K562 (cell line): ENCODE data around the gene MALAT1. TPM values are rescaled to one million over a fixed set of nuclear protein-coding genes. Genes with fewer than 3 reads are reported as not detected.
A peak's percentile ranks its signal among the peaks of the same experiment; 100 is the strongest.

Experiments used
- HEY1 ChIP-seq: fragments of 250-450 bp; sonication (Bioruptor Pico); IDR thresholded peaks from 2 replicates; pipeline ENCODE4 v1.5.0; 2020; ENCODE audit warnings: mild to moderate bottlenecking, moderate library complexity, borderline replicate concordance
- MITF ChIP-seq: IDR thresholded peaks from 2 replicates; pipeline ENCODE4 v1.6.1; 2014; ENCODE audit warnings: antibody characterized with exemption
- MXI1 ChIP-seq: IDR thresholded peaks from 2 replicates; pipeline ENCODE4 v1.6.1; 2011; ENCODE audit warnings: low read depth, mild to moderate bottlenecking, improper control_type of control experiment, low read length
- NR3C1 ChIP-seq: sonication (generic); formaldehyde crosslinking; IDR thresholded peaks from 2 replicates; pipeline ENCODE4 v1.8.1; 2022; ENCODE audit warnings: missing genetic modification reagents
- NRF1 ChIP-seq, 2 experiments: fragments of 450-650 bp; IDR thresholded peaks in 1 of 2; conservative IDR thresholded peaks in 1 of 2; 2 replicates each; pipeline ENCODE4 v1.6.1; 2014; ENCODE audit warnings: mild to moderate bottlenecking in 2 of 2
- PCBP1 ChIP-seq: fragments of 200-400 bp; formaldehyde crosslinking; IDR thresholded peaks from 2 replicates; pipeline ENCODE4 v1.6.1; 2018; ENCODE audit warnings: mild to moderate bottlenecking, low read depth, low read length; ENCODE audit not compliant: poor library complexity, severe bottlenecking
- PHF8 ChIP-seq: fragments of 200-600 bp; sonication (generic); IDR thresholded peaks from 2 replicates; pipeline ENCODE4 v1.6.1; 2012; ENCODE audit warnings: mixed run types, mild to moderate bottlenecking, inconsistent platforms, low read length, moderate library complexity, borderline replicate concordance
- POLR2G ChIP-seq: fragments of 200-400 bp; formaldehyde crosslinking; IDR thresholded peaks from 2 replicates; pipeline ENCODE4 v1.6.1; 2017; ENCODE audit warnings: low read depth, mild to moderate bottlenecking, antibody characterized with exemption, low read length, moderate library complexity
- POLR3A ChIP-seq: IDR thresholded peaks from 2 replicates; pipeline ENCODE4 v1.6.1; 2011; ENCODE audit warnings: borderline replicate concordance, mild to moderate bottlenecking, moderate library complexity; ENCODE audit not compliant: insufficient read length, insufficient read depth; ENCODE audit errors: extremely low read depth
- PRDM10 ChIP-seq: fragments of 450-650 bp; IDR thresholded peaks from 2 replicates; pipeline ENCODE4 v1.6.1; 2018; ENCODE audit not compliant: partially characterized antibody
- PTTG1 ChIP-seq: fragments of 450-650 bp; IDR thresholded peaks from 2 replicates; pipeline ENCODE4 v1.6.1; 2016; ENCODE audit warnings: low read depth, mild to moderate bottlenecking, missing genetic modification characterization, missing compliant biosample characterization
- RBFOX2 ChIP-seq: fragments of 200-400 bp; formaldehyde crosslinking; IDR thresholded peaks from 2 replicates; pipeline ENCODE4 v1.6.1; 2017; ENCODE audit warnings: low read depth, mild to moderate bottlenecking, low read length, moderate library complexity
- RBM39 ChIP-seq: fragments of 200-400 bp; formaldehyde crosslinking; optimal IDR thresholded peaks from 2 replicates; pipeline ENCODE3; 2018; ENCODE audit warnings: low read depth, low read length
- TFAP4 ChIP-seq: sonication (generic); formaldehyde crosslinking; IDR thresholded peaks from 2 replicates; pipeline ENCODE4 v1.8.0; 2022; ENCODE audit warnings: missing genetic modification reagents, mild to moderate bottlenecking, moderate library complexity, borderline replicate concordance
- ZNF449 ChIP-seq: fragments of 250-450 bp; sonication (Bioruptor Pico); IDR thresholded peaks from 2 replicates; pipeline ENCODE4 v1.8.0; 2022; ENCODE audit warnings: moderate library complexity, mild to moderate bottlenecking, inconsistent platforms
- polyA plus RNA-seq, 8 experiments: library from polyadenylated mRNA; depleted of rRNA in 4 of 8; stranded (reverse) in 5 of 8; unstranded in 3 of 8; fragments of >200 nt; fragmentation: Nextera tagmentation in 2 of 8; fragmentation: Illumina TruSeq in 1 of 8; extraction: Ambion mirVana in 2 of 8; extraction: Trizol in 1 of 8; gene quantifications; 2 replicates each; pipeline versions ENCODE4 v1.2.1 to v1.2.3, GENCODE V29; 2011 to 2014; ENCODE audit warnings: inconsistent platforms in 1 of 8, missing spikeins in 1 of 8
- total RNA-seq, 7 experiments: library from RNA; depleted of rRNA in 6 of 7; stranded (reverse); fragments of >200 nt in 6 of 7; fragmentation: Illumina TruSeq in 2 of 7; extraction: Trizol in 2 of 7; gene quantifications; 2 replicates each; pipeline versions ENCODE4 v1.2.1 to v1.2.3, GENCODE V29; 2011 to 2021; ENCODE audit warnings: low replicate concordance in 1 of 7

The MALAT1 gene
- total and polyA plus RNA-seq, 9 of the 15 experiments (the other 6 are each of a cell fraction or from before 2014, with no cell fraction given), result 363 to 8,715 (median 2,351) TPM

- TF ChIP-seq MITF (no peak), NR3C1 (CRISPR knock-in tag) (no peak), MXI1 (no peak), HEY1 (CRISPR knock-in tag) (no peak), ZNF449 (CRISPR knock-in tag) (no peak), TFAP4 (CRISPR knock-in tag) (peak; percentile 60; the same call in 1 of the 2 replicates), NRF1 (conservative IDR thresholded peaks at IDR 0.05 in 1 of 2, IDR thresholded peaks at IDR 0.05 in 1 of 2) (peak; percentile 36 to 43; a peak in 3 of 4 replicates), RBFOX2 (peak; percentile 39; the same call in 1 of the 2 replicates), PRDM10 (peak; percentile 76), PCBP1 (peak; percentile 48), PTTG1 (tag) (no peak), PHF8 (peak; percentile 52; the same call in 1 of the 2 replicates), POLR3A (no peak), RBM39 (no peak), POLR2G (0 out of 2 replicates have a peak, but pooled peaks have one; percentile 33)
- TF ChIP-seq, all 486 proteins: peak for 19
Observed at GRCh38 chr11:65553301-65554001, 54.6 kb downstream of the MALAT1 start (continued).
